ENCODE results near the gene MAN1C1. TPM values are rescaled to one million over a fixed set of nuclear protein-coding genes. Genes with fewer than 3 reads are reported as not detected.

The MAN1C1 gene
- 0.40 and 0.67 TPM in 2 replicates for total RNA-seq (2014; rRNA removed; shearing (Covaris generic))
- 1.5 and 4.9 TPM in 2 replicates for polyA plus RNA-seq (2015; cell fraction: cytosol; rRNA removed)
- polyA plus RNA-seq (2015; cell fraction: nucleus; rRNA removed), result 0.68 TPM in 1 of 2 replicates, not detected in the other

GRCh38 chr1:25616095-25616986, at the start of gene MAN1C1:
TSS of gene MAN1C1 (plus strand) at chr1:25616791. CDS start at chr1:25617798, 1,007 bp downstream.
- in situ Hi-C loops (cut with HindIII; ENCODE audit: low pct_unique_long_range_greater_than_20kb, low sequenced_read_pairs), result no loop called here
- DNase-seq (ENCODE audit: low read depth, low spot score), result peak; percentile 82

DNA sequence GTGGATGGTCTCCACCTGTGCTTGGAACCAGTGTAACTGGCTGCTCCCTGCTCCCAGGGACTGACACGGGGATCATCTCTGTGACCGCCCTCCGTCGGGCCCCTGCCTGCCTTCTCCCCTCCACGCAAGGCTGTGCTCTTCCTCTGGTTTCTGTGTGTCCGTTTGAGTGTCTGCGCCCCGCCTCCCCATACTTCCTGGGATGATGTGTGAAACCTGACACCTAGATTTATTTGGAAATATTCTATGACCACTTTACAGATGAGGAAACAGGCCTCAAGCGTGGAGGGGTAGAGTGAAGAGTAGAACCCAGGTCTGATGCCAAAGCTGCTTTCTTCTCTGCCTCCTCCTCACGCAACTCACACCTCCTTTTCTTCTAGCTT, 48.9 kb upstream of the MAN1C1 start:
- DNase-seq (ENCODE audit: low read depth, low spot score), result no peak
- in situ Hi-C loops (cut with HindIII; ENCODE audit: low pct_unique_long_range_greater_than_20kb, low sequenced_read_pairs), result no loop called here

DNA sequence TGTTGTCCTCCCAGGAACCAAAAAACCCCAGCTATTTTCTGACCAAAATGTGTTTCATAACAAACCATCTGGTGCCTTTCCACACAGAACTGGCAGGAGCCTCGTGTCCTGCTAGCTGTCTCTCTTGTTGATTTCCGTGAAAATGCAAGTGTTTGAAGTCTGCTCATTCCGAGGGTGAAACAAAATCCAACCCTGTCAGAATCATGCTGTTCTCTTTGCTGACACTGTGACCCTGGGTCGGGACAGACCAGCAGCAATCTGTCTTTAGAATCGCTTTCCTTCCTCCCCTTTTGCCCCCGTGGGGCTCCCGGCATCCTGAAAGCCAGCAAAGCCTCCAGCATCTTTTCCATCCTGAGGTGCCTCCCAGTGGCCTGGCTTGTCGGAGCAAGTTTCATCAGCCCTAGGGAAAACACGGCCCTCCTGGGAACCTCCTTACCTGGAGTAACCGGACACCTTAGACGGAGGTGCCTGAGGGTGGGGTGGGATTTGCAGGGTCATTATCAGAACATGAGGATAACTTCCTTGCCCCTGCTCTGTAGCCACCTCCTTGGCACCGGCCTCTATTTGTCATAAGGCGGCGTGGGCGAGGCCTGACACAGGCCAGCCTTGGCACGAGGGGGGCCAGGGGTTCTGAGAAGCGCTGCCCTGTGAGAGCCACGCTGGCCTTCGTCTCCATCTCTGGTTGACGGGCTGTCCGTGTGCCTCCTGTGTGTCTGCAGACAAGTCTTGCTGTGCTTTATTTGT, 48.3 kb upstream of the MAN1C1 start:
- in situ Hi-C loops (cut with HindIII; ENCODE audit: low pct_unique_long_range_greater_than_20kb, low sequenced_read_pairs), result no loop called here
- no peak for DNase-seq (ENCODE audit: low read depth, low spot score)

DNA sequence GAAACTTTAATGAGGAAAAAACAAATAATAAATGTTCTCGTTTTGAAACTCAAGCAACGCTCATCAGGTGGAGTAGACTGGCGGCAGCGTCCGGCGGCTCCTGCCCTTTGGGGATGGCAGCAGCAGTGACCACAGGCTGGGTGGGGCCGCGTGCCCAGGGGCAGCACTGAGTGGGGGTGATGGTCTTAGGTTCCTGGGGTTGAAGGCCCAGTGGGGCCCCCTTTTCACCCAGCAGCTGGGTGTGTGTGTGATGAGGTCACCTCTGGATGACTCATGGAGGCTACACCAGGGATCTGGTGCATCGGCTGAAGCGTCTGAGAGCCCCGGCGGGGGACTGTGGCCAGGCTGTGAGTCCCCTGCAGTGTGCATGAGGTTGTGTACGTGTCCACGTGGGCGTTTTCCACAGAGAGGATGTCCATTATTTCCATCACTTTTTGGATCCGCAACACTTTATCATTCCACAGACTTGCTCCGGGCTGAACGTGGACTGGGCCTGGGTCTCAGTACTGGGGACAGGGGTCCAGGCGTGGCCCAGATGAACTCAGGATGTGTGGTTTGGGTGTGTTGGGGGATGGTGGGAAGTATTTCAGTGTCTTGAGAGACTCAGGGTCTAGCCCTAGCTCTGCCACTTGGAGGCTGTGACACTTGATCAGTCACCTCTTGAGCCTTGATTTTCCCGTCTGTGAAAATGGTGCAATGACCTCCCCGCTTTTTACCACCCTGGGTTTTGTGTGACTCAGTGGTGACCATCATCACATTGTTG, 47.6 kb upstream of the MAN1C1 start:
- no peak for DNase-seq (ENCODE audit: low read depth, low spot score)
- in situ Hi-C loops (cut with HindIII; ENCODE audit: low pct_unique_long_range_greater_than_20kb, low sequenced_read_pairs), result no loop called here

GRCh38 chr1:25569597-25570396, 46.8 kb upstream of the MAN1C1 start:
- DNase-seq (ENCODE audit: low read depth, low spot score), result no peak
- in situ Hi-C loops (cut with HindIII; ENCODE audit: low pct_unique_long_range_greater_than_20kb, low sequenced_read_pairs), result no loop called here

DNA sequence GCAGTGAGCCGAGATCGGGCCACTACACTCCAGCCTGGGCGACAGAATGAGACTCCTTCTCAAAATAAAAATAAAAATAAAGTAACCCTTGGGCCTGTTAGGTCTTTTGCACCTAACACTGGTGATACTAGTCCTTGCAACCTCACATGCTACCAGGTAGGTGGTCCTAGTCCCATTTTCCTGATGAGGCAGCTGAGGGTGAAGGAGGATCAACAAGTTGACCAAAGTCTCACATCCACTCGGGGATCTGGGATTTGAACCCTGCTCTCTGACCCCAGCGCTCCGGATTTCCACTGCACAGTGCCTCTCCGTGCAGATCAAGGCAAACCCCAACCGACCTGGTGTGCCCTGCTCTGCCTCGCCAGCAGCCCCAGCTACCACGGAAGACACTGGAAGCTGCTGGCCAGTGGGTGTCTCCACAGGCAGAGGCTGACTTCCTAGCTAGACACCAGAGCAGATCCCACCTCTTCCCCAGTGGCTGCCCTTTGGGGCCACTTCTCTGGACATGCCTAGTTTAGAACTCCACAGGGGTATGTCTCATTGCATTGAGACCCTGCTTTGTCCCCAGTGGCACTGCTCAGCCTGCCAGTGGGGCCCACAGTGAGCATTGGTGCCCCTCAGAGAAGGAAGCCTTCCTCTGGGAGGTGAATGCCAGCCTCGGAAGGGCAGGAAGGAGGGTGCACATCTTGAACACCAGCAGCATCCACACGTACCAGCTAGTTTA, 45.6 kb upstream of the MAN1C1 start:
- in situ Hi-C loops (cut with HindIII; ENCODE audit: low pct_unique_long_range_greater_than_20kb, low sequenced_read_pairs), result no loop called here
- DNase-seq (ENCODE audit: low read depth, low spot score), result no peak

- in situ Hi-C loops (cut with HindIII; ENCODE audit: low pct_unique_long_range_greater_than_20kb, low sequenced_read_pairs), result no loop called here
- DNase-seq (ENCODE audit: low read depth, low spot score), result no peak
These were observed 45.0 kb upstream of the MAN1C1 start for GRCh38 chr1:25571522-25571970.

DNA sequence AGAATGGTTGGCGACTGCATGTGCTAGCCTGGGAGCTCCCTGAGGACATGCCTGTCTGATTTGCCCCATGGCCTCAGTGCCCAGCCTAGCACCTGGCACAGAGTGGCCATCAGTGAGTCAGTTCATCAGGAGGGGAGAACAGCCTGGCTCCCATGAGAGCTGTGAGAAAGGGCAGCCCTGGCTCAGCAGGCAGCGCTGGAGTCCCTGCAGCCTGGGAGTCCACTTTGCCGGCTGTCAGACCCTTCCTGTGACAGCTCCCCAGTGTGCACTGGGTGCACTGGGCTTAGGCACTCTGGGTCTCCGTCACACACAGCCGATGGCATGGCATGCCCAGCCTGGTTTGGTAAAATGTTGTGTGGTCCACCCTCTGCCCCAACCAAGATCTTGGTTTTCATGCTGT, 44.5 kb upstream of the MAN1C1 start:
- DNase-seq (ENCODE audit: low read depth, low spot score), result no peak
- in situ Hi-C loops (cut with HindIII; ENCODE audit: low pct_unique_long_range_greater_than_20kb, low sequenced_read_pairs), result no loop called here

DNA sequence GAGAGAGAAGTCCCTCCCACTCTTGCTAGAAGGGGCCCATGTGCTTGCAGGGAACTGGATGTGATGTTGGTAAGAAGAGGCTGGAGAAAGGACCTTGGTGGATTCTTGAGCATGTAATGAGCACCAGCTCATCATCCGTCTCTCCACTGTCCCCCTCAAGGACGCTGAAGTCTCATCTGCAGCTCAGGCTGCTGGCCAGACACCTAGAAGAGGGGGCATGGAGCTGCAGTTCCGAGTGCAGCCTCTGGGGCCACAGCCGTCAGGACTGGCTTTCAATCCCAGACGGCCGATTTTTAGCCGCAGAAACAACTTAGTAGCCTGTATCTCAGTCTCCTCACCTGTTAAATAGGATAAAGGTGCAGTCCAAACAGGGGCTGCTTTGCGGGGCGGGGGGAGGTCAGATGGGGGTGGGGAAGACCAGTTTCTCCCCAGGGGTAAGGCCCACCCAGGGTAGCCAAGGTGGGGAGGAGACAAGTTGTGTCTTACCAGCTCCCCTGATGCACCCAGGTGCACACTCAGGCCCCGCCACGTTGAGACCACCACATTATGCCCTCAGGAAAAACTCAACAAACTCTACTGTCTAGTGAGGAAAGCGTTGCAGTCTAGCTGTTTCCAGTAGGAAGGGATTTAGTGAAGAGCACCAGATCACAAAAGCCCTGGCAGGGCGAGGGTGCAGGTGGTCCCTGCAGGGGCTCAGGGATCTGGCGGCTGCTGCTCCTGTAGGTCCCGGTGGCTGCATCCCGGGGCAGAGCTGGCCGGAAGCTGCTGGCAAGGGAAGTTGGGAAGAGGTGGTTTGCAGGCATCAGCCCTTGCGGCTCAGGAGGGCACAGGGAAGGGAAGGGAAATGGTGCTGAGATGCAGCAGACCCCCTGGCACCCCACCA, 43.6 kb upstream of the MAN1C1 start:
- in situ Hi-C loops (cut with HindIII; ENCODE audit: low pct_unique_long_range_greater_than_20kb, low sequenced_read_pairs), result no loop called here
- DNase-seq (ENCODE audit: low read depth, low spot score), result peak; percentile 55

- in situ Hi-C loops (cut with HindIII; ENCODE audit: low pct_unique_long_range_greater_than_20kb, low sequenced_read_pairs), result no loop called here
- no peak for DNase-seq (ENCODE audit: low read depth, low spot score)
These were observed 43.0 kb upstream of the MAN1C1 start for GRCh38 chr1:25573591-25573930.

DNA sequence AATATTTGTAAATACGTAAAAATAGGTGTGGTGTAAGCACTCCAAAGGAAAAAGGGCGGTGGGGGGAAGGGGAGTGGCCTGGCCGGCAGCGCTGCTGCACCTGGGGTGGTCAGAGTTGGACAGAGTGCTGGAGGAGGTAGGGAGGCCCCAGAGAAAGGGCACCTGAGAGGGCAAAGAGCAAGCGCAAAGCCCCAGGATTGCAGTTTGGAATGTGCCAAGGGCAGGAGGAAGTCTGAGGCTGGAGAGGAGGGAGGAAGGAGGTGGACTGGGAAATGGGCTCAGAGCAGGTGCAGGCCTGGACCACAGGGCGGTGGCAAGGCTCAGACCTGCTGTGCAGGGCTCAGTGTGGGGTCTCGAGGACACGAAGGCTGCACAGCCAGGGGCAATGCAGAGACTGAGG, 42.6 kb upstream of the MAN1C1 start:
- in situ Hi-C loops (cut with HindIII; ENCODE audit: low pct_unique_long_range_greater_than_20kb, low sequenced_read_pairs), result no loop called here
- DNase-seq (ENCODE audit: low read depth, low spot score), result no peak

- in situ Hi-C loops (cut with HindIII; ENCODE audit: low pct_unique_long_range_greater_than_20kb, low sequenced_read_pairs), result no loop called here
- DNase-seq (ENCODE audit: low read depth, low spot score), result no peak
These were observed 41.4 kb upstream of the MAN1C1 start for GRCh38 chr1:25575191-25575590.

- in situ Hi-C loops (cut with HindIII; ENCODE audit: low pct_unique_long_range_greater_than_20kb, low sequenced_read_pairs), result no loop called here
- no peak for DNase-seq (ENCODE audit: low read depth, low spot score)
These were observed 40.0 kb upstream of the MAN1C1 start for GRCh38 chr1:25576459-25577133.

GRCh38 chr1:25577134-25577920, 39.3 kb upstream of the MAN1C1 start:
- in situ Hi-C loops (cut with HindIII; ENCODE audit: low pct_unique_long_range_greater_than_20kb, low sequenced_read_pairs), result no loop called here
- DNase-seq (ENCODE audit: low read depth, low spot score), result no peak

Measured in SK-MEL-5 (cell line).